OCI-LY7 (cell line): ENCODE data around the gene VPS35L. TPM values are rescaled to one million over a fixed set of nuclear protein-coding genes. Genes with fewer than 3 reads are reported as not detected.

Source experiments
- BruUV-seq: library from RNA; stranded (reverse); fragments of 400-500 nt; replicated peaks from 2 replicates; lab custom pipeline; 2021; lab: Mats Ljungman, UMichigan
- CTCF ChIA-PET: fragments of 300-600 bp; sonication (Branson Sonifier 250); formaldehyde crosslinking; loops from one replicate; lab custom pipeline; 2022; ENCODE audit warnings: antibody characterized with exemption; ENCODE audit not compliant: unreplicated experiment; lab: Charles Lee
- POLR2A ChIA-PET: fragments of 300-600 bp; sonication (Branson Sonifier 250); formaldehyde crosslinking; loops from one replicate; lab custom pipeline; 2022; ENCODE audit warnings: antibody characterized with exemption; lab: Charles Lee
- DNase-seq: peaks from one replicate; pipeline ENCODE4 v3.0.0-alpha.2; 2015; ENCODE audit warnings: low spot score
- H2AFZ ChIP-seq: fragments of 200-600 bp; sonication (generic), shearing (Covaris generic); 2 replicates; pipeline ENCODE4 v1.6.1; 2014; ENCODE audit warnings: mild to moderate bottlenecking, antibody characterized with exemption, low read length, moderate library complexity
- H3K27ac ChIP-seq: fragments of 200-600 bp; sonication (generic); 2 replicates; pipeline ENCODE4 v1.5.1; 2014; ENCODE audit warnings: mixed run types, low read depth, mild to moderate bottlenecking, moderate library complexity, low read length, inconsistent platforms; ENCODE audit not compliant: poor library complexity, severe bottlenecking
- H3K36me3 ChIP-seq: fragments of 200-600 bp; sonication (generic); 2 replicates; pipeline ENCODE4 v1.6.1; 2014; ENCODE audit warnings: mild to moderate bottlenecking, antibody characterized with exemption, low read length, moderate library complexity, mixed read lengths; ENCODE audit not compliant: insufficient read depth
- H3K4me1 ChIP-seq: fragments of 200-600 bp; sonication (generic); 2 replicates; pipeline ENCODE4 v1.5.1; 2014; ENCODE audit warnings: mild to moderate bottlenecking, low read length; ENCODE audit not compliant: insufficient read depth, poor library complexity, severe bottlenecking
- H3K4me2 ChIP-seq: fragments of 200-600 bp; sonication (generic); 2 replicates; pipeline ENCODE4 v1.6.1; 2014; ENCODE audit warnings: mild to moderate bottlenecking, low read length
- H3K4me3 ChIP-seq: fragments of 200-600 bp; sonication (generic); 2 replicates; pipeline ENCODE4 v1.5.1; 2014; ENCODE audit warnings: mild to moderate bottlenecking, low read depth, low read length; ENCODE audit not compliant: poor library complexity, severe bottlenecking
- H3K79me2 ChIP-seq: fragments of 200-600 bp; sonication (generic); 2 replicates; pipeline ENCODE4 v1.6.1; 2016; ENCODE audit warnings: low read depth, mild to moderate bottlenecking, low read length, moderate library complexity, mixed read lengths; ENCODE audit not compliant: insufficient read depth
- H3K9me2 ChIP-seq: fragments of 200-600 bp; sonication (generic); 2 replicates; pipeline ENCODE4 v1.6.1; 2016; ENCODE audit warnings: mild to moderate bottlenecking, low read length, mixed read lengths; ENCODE audit not compliant: insufficient read depth
- H3K9me3 ChIP-seq: fragments of 200-600 bp; sonication (generic); 2 replicates; pipeline ENCODE4 v1.6.1; 2014; ENCODE audit warnings: mild to moderate bottlenecking, mixed run types, low read length, mixed read lengths
- H4K20me1 ChIP-seq: fragments of 200-600 bp; sonication (generic); 2 replicates; pipeline ENCODE4 v1.6.1; 2014; ENCODE audit warnings: mild to moderate bottlenecking, antibody characterized with exemption, low read length, moderate library complexity, mixed read lengths; ENCODE audit not compliant: insufficient read depth
- CTCF ChIP-seq: fragments of 200-600 bp; sonication (generic); conservative IDR thresholded peaks from 2 replicates; pipeline ENCODE4 v1.5.1; 2014; ENCODE audit warnings: mild to moderate bottlenecking, antibody characterized with exemption, low read length, moderate library complexity, mixed read lengths
- EZH2phosphoT487 ChIP-seq: fragments of 200-600 bp; sonication (generic); IDR thresholded peaks from 2 replicates; pipeline ENCODE4 v1.6.1; 2018; ENCODE audit warnings: low read depth, borderline replicate concordance, mild to moderate bottlenecking, mixed run types, antibody characterized with exemption, low read length, moderate library complexity, mixed read lengths
- intact Hi-C: fragments of 100-400 bp; cut with micrococcal nuclease; formaldehyde crosslinking; loops from one replicate; pipeline ENCODE4 v1.10.0; 2022; ENCODE audit not compliant: unreplicated experiment
- total RNA-seq, 2 experiments: library from RNA; depleted of rRNA in 1 of 2; stranded (reverse); fragments of >200 nt in 1 of 2; shearing (Covaris generic) in 1 of 2; gene quantifications; 2 replicates each; pipeline ENCODE4 v1.2.3, GENCODE V29; 2014 to 2022

The VPS35L gene
- total RNA-seq, 2 experiments from 2014 or later, result 16.5 to 65.2 TPM

DNA sequence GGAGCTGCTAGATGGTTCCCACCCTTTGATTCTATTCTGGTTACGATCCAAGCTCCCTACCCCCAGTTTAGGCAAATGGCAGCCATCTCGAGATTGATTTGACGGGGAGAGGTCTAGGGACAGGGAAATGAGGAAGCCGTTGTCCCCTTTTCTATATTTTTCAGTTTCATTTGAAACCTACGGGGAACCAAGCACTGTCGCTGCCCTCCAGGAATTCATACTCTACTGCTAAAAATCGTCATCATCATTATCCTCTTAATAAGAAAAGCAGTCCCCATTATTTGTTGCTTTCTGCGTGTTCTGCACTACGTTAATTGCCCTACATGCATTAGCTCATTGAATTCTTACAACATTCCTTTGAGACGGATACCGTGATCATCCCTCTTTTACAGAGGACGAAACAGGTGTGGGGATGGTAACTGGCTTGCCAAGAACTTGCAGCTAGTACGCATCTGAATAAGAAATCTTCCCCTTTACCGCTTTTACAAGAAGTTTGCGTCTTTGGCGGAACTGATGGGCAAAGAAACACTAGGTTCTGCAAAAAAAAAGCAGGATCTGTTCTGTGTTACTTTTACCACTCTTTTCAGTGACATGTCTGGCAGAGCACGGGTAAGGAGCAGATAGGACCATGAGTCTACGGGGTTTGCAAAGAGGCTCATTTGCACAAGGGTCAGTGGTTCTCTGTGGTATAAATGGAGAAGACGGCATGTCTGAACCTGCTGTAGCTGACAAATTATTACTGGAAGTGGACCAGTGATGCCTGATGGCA is 30.7 kb upstream of the VPS35L start:
- Histone ChIP-seq H3K27ac (peak overlapping the region; percentile 56), H3K9me3 (no peaks in the 10 kb centered on the region), H3K4me3 (peak overlapping the region; percentile 96), H3K79me2 (peaks cover 60% of the 10 kb centered on the region), H4K20me1 (no peaks in the 10 kb centered on the region; the same call in 1 of the 2 replicates), H3K4me1 (peaks cover 43% of the 10 kb centered on the region), H2AFZ (peak overlapping the region; percentile 65), H3K36me3 (peaks cover 33% of the 10 kb centered on the region), H3K9me2 (no peaks in the 10 kb centered on the region), H3K4me2 (peak overlapping the region; percentile 95)
- peak; percentile 33 for DNase-seq
- POLR2A ChIA-PET, result interaction anchor here (1.4 to 3.7 kb wide), 3 partner anchors 9 to 31 kb away, joined by 3 to 26 read pairs (median 3); partner anchors contain the start of gene VPS35L
- intact Hi-C loops, result loop anchor here (5.0 kb wide), 2 partner anchors 312 to 457 kb away; partner anchors contain the start of gene COQ7
- CTCF ChIA-PET, result interaction anchor here (0.6 kb wide), 1 partner anchor 31 kb away, joined by 3 read pairs; the partner anchor contains the start of gene VPS35L
- BruUV-seq, result no TSS peak
- no peak for TF ChIP-seq CTCF

DNA sequence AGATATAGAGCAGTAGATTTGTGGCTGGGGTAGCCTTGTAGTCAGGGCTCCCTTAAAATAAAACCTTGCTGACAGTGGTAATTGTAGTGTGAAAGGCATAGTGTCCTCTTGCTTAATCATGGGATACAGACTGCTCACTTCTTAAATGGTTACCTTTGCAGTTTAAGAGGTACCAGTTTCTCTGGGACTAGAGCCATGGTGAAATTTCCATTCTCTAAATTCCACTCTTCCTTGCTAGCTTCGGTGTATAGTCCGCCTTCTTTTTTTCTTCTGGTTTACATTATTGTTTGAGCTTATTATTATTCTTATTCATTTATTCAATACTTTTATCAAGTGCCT is 30.1 kb upstream of the VPS35L start:
- H3K9me2 ChIP-seq, result no peaks in the 10 kb centered on the region
- H3K4me2 ChIP-seq, result peak overlapping the region; percentile 95
- no peaks in the 10 kb centered on the region; the same call in 1 of the 2 replicates for H4K20me1 ChIP-seq
- H3K9me3 ChIP-seq, result no peaks in the 10 kb centered on the region
- peak overlapping the region; percentile 56 for H3K27ac ChIP-seq
- ChIA-PET POLR2A (interaction anchor here (1.0 to 3.7 kb wide), 3 partner anchors 8 to 30 kb away, joined by 3 to 26 read pairs (median 4); partner anchors contain the start of gene VPS35L), CTCF (no interaction called here)
- no TSS peak for BruUV-seq
- H3K4me1 ChIP-seq, result peaks cover 38% of the 10 kb centered on the region
- H3K36me3 ChIP-seq, result peaks cover 38% of the 10 kb centered on the region
- H3K4me3 ChIP-seq, result peak overlapping the region; percentile 96
- no peak for DNase-seq
- intact Hi-C loops, result no loop called here
- 0 out of 2 replicates have a peak overlapping the region, but pooled peaks have one; percentile 65 for H2AFZ ChIP-seq
- H3K79me2 ChIP-seq, result peaks cover 54% of the 10 kb centered on the region
- TF ChIP-seq EZH2phosphoT487 (no peak), CTCF (no peak)

DNA sequence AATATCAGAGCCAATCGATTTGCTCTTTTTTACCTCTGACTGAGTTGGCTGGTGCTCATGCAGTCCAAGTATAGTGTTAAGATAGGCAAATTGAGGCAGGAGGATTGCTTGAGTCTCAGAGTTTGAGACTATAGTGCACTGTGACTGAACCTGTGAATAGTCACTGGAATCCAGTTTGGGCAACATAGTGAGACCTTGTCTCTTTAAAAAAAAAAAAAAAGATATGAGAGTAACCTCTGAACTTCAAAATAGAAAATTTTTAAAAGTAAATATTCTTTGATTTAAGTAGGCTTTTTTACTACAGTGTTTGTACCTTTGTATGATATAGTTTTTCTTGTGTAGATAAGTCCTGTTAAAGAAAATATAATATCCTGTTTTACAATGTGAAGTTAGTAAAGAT is 28.3 kb upstream of the VPS35L start:
- TF ChIP-seq EZH2phosphoT487 (no peak), CTCF (no peak)
- H3K9me3 ChIP-seq, result no peaks in the 10 kb centered on the region
- POLR2A ChIA-PET, result interaction anchor here (0.8 kb wide), 1 partner anchor 408 kb away, joined by 5 read pairs; no protein-coding TSS in a partner anchor
- DNase-seq, result no peak
- no peaks in the 10 kb centered on the region for H3K9me2 ChIP-seq
- H3K79me2 ChIP-seq, result peaks cover 43% of the 10 kb centered on the region
- no peak overlapping the region for H2AFZ ChIP-seq
- no peaks in the 10 kb centered on the region; the same call in 1 of the 2 replicates for H4K20me1 ChIP-seq
- BruUV-seq, result no TSS peak
- H3K4me3 ChIP-seq, result no peak overlapping the region
- CTCF ChIA-PET, result no interaction called here
- H3K36me3 ChIP-seq, result peaks cover 54% of the 10 kb centered on the region
- H3K27ac ChIP-seq, result no peak overlapping the region
- H3K4me1 ChIP-seq, result peaks cover 32% of the 10 kb centered on the region
- intact Hi-C loops, result no loop called here
- H3K4me2 ChIP-seq, result no peak overlapping the region; the same call in 1 of the 2 replicates
